Measurements from ENCODE around the gene CPVL. TPM values are rescaled to one million over a fixed set of nuclear protein-coding genes. Genes with fewer than 3 reads are reported as not detected.

Gene CPVL
- total RNA-seq, 1 donor, result 0.36 TPM

GRCh38 chr7:29009947-29010346 lies 136.4 kb downstream of the CPVL start:
- no peaks in the 10 kb centered on the region for H4K20me1 ChIP-seq (ENCODE audit: insufficient read depth, low read length)
- no peak overlapping the region for H3K27ac ChIP-seq (ENCODE audit: low read depth, low read length)
- no peaks in the 10 kb centered on the region for H3K4me1 ChIP-seq (ENCODE audit: insufficient read depth, low read length)
- H3K27me3 ChIP-seq (ENCODE audit: insufficient read depth, low read length), result no peaks in the 10 kb centered on the region
- no peak for TF ChIP-seq CTCF (IDR thresholded peaks at IDR 0.05; ENCODE audit: extremely low read depth, low read depth, low read length)
- no peak overlapping the region for H3K4me2 ChIP-seq (ENCODE audit: insufficient read depth, low read length)
- no peak overlapping the region for H3K4me3 ChIP-seq (ENCODE audit: insufficient read depth, low read length)
- no peak for DNase-seq (ENCODE audit: insufficient read length, low spot score, missing footprints)
- no peak overlapping the region for H2AFZ ChIP-seq (ENCODE audit: low read length)
- H3K36me3 ChIP-seq (ENCODE audit: insufficient read depth, low read length), result no peaks in the 10 kb centered on the region
- no peaks in the 10 kb centered on the region for H3K79me2 ChIP-seq (ENCODE audit: insufficient read depth, low read length)
- H3K9me3 ChIP-seq (ENCODE audit: low read depth, low read length), result no peaks in the 10 kb centered on the region

- Histone ChIP-seq H3K4me1 (ENCODE audit: insufficient read depth, low read length) (no peaks in the 10 kb centered on the region), H3K4me2 (ENCODE audit: insufficient read depth, low read length) (no peak overlapping the region), H3K27me3 (ENCODE audit: insufficient read depth, low read length) (peaks cover 6% of the 10 kb centered on the region), H3K79me2 (ENCODE audit: insufficient read depth, low read length) (no peaks in the 10 kb centered on the region), H3K36me3 (ENCODE audit: insufficient read depth, low read length) (no peaks in the 10 kb centered on the region), H4K20me1 (ENCODE audit: insufficient read depth, low read length) (no peaks in the 10 kb centered on the region), H3K4me3 (ENCODE audit: insufficient read depth, low read length) (no peak overlapping the region), H3K27ac (ENCODE audit: low read depth, low read length) (no peak overlapping the region), H2AFZ (ENCODE audit: low read length) (no peak overlapping the region), H3K9me3 (ENCODE audit: low read depth, low read length) (no peaks in the 10 kb centered on the region)
- no peak for DNase-seq (ENCODE audit: insufficient read length, low spot score, missing footprints)
- no peak for TF ChIP-seq CTCF (IDR thresholded peaks at IDR 0.05; ENCODE audit: extremely low read depth, low read depth, low read length)
These were observed 137.7 kb downstream of the CPVL start for GRCh38 chr7:29008590-29008989.

GRCh38 chr7:29007127-29007526 lies 139.2 kb downstream of the CPVL start:
- H3K4me1 ChIP-seq (ENCODE audit: insufficient read depth, low read length), result no peaks in the 10 kb centered on the region
- H3K27ac ChIP-seq (ENCODE audit: low read depth, low read length), result no peak overlapping the region
- H3K4me3 ChIP-seq (ENCODE audit: insufficient read depth, low read length), result no peak overlapping the region
- no peak for TF ChIP-seq CTCF (IDR thresholded peaks at IDR 0.05; ENCODE audit: extremely low read depth, low read depth, low read length)
- H4K20me1 ChIP-seq (ENCODE audit: insufficient read depth, low read length), result no peaks in the 10 kb centered on the region
- no peaks in the 10 kb centered on the region for H3K79me2 ChIP-seq (ENCODE audit: insufficient read depth, low read length)
- no peak overlapping the region for H2AFZ ChIP-seq (ENCODE audit: low read length)
- H3K27me3 ChIP-seq (ENCODE audit: insufficient read depth, low read length), result peaks cover 6% of the 10 kb centered on the region
- no peak overlapping the region for H3K4me2 ChIP-seq (ENCODE audit: insufficient read depth, low read length)
- no peaks in the 10 kb centered on the region for H3K9me3 ChIP-seq (ENCODE audit: low read depth, low read length)
- DNase-seq (ENCODE audit: insufficient read length, low spot score, missing footprints), result no peak
- no peaks in the 10 kb centered on the region for H3K36me3 ChIP-seq (ENCODE audit: insufficient read depth, low read length)

- H3K27me3 ChIP-seq (ENCODE audit: insufficient read depth, low read length), result peaks cover 18% of the 10 kb centered on the region
- TF ChIP-seq CTCF (IDR thresholded peaks at IDR 0.05; ENCODE audit: extremely low read depth, low read depth, low read length), result no peak
- no peaks in the 10 kb centered on the region for H3K36me3 ChIP-seq (ENCODE audit: insufficient read depth, low read length)
- H3K9me3 ChIP-seq (ENCODE audit: low read depth, low read length), result no peaks in the 10 kb centered on the region
- no peak overlapping the region for H3K27ac ChIP-seq (ENCODE audit: low read depth, low read length)
- no peaks in the 10 kb centered on the region for H4K20me1 ChIP-seq (ENCODE audit: insufficient read depth, low read length)
- no peaks in the 10 kb centered on the region for H3K79me2 ChIP-seq (ENCODE audit: insufficient read depth, low read length)
- no peak overlapping the region for H3K4me3 ChIP-seq (ENCODE audit: insufficient read depth, low read length)
- no peak overlapping the region for H3K4me2 ChIP-seq (ENCODE audit: insufficient read depth, low read length)
- DNase-seq (ENCODE audit: insufficient read length, low spot score, missing footprints), result no peak
- H2AFZ ChIP-seq (ENCODE audit: low read length), result no peak overlapping the region
- no peaks in the 10 kb centered on the region for H3K4me1 ChIP-seq (ENCODE audit: insufficient read depth, low read length)
These were observed 140.5 kb downstream of the CPVL start for GRCh38 chr7:29005829-29006228.

All from osteoblast (primary cell).